OCI-M1 (cell line): ENCODE measurements around the gene PRRG2.

Experiments used
- DNase-seq: peaks from one replicate; lab custom pipeline; 2025; lab: John Stamatoyannopoulos, UW

The PRRG2 gene

GRCh38 chr19:49557641-49558325 lies 23.3 kb upstream of the PRRG2 start:
- DNase-seq = no peak

- DNase-seq = no peak
These were observed 22.5 kb upstream of the PRRG2 start for GRCh38 chr19:49558591-49558990.

- DNase-seq = no peak
These were observed 21.7 kb upstream of the PRRG2 start for GRCh38 chr19:49559443-49559842.

GRCh38 chr19:49559928-49560327 lies 21.2 kb upstream of the PRRG2 start:
- DNase-seq = no peak

DNA sequence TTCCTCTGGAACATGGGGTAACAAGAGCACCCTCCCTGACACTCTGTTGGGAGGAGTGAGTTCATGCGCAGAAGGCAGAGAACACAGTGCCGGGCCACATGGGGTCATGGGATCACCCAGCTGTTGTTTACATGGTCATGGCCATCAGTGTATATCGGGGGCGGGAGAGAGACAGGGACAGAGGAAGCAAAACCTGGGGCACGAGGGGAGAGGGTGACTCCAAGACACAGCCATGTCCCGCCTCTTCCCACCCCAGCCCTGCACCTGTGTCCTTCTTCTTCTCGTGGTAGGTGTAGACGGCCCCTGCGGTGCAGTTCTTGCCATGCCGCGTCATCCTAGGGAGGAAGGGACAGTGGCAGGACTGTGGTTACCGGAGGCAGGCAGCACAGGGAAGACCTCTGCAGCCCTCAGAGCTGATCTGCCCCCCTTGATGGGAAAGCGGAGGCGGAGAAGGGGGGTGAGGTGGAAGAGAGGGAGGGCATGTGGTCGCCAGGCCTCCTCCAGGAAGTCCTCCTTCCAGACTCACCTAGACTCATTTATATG lies 20.7 kb upstream of the PRRG2 start:
- no peak for DNase-seq

- no peak for DNase-seq
These were observed 16.5 kb upstream of the PRRG2 start for GRCh38 chr19:49564616-49565045.

DNA sequence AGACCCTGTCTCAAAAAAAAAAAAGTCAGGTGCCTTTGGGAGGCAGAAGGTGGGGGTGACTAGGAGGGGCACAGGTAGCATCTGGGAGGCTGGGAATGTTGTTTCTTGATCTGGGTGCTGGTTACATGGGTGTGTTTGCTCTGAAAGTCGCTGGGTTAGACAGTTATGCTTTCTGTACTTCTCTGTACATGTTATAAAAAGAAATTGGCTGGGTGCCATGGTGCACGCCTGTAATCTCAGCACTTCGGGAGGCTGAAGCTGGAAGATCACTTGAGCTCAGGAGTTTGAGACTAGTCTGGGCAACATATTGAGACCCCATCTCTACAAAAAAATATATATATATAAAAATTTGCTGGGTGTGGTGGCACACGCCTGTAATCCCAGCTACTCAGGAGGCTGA lies 15.9 kb upstream of the PRRG2 start:
- DNase-seq = no peak

- DNase-seq = no peak
These were observed 14.8 kb upstream of the PRRG2 start for GRCh38 chr19:49566302-49566701.

- DNase-seq = no peak
These were observed 13.2 kb upstream of the PRRG2 start for GRCh38 chr19:49567861-49568441.

DNA sequence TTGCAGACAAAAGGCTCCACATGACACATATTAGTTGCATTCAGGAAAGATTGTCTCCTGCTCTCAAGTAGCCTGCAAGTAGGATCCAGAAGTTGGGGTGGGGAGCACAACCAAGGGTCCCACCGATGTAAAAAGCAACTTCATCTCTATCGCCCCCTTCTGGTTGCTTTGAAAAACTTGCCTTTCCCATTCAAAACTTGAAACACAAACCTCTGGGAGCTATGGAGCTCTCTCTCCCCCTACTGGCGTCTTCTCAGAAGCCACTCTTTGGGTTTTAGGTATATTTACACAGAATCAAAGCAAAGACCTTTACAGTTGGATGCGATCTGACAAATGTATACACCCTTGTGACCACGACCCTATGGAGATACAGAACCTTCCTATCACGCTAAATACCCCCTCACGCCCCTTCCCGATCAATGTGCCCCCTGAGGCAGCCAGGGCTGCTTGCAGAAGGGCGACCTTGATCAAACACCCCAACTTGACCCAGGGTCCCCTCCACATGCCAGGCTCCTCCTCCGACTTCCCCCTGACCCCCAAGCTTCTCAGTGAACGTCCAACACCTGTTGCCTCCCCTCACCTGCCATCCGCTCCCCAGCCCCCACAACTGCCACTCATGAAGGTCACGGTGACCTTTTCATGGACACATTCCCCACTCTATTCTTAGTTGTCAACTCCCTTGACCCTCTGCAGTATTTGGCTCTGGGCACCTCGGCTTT lies 10.8 kb upstream of the PRRG2 start:
- peak; percentile 93 for DNase-seq

GRCh38 chr19:49570997-49571676 lies 10.0 kb upstream of the PRRG2 start:
- DNase-seq = peak; percentile 72

GRCh38 chr19:49573009-49573408 lies 8.1 kb upstream of the PRRG2 start:
- no peak for DNase-seq

DNA sequence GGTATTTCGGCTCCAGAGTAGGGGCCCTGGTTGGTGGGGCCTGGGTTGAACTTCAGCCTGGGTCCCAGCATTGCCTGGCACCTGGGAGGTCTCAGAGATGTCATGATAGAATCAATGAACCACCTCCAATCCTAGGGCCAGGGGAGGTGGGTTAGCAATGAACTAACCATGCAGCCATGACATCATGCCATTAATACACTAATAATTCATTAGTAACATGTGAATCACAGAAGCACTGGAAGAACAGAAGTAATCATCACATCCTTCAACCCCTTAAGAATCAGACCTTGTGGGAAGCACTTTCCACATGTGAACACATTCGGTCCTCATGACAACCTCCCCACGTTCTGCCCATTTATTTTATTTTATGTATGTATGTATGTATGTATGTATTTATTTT lies 7.7 kb upstream of the PRRG2 start:
- no peak for DNase-seq

DNA sequence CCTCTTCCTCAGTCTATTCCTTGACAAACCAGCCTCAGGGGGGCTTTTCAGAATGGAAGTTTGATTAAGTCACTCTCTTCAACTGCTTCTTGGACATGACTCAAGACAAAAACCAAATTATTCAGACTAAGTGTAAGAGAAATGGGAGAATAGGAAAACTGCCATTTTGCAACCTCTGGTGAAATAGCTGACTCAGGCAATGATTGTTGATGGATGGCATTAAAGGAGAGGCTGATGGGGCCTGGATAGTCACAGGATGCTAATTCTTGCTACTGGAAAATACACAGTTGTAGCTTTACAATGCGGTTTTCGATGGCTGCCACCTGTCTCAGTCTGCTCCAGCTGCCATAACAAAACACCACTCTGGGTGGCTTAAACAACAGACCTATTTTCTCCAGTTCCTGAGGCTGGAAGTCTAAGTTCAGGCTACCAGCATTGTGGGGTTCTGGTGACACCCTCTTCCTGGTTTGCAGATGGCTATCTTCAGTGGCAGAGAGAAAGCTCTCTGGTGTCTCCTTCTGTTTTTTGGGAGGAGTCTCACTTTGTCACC lies 6.8 kb upstream of the PRRG2 start:
- no peak for DNase-seq

DNA sequence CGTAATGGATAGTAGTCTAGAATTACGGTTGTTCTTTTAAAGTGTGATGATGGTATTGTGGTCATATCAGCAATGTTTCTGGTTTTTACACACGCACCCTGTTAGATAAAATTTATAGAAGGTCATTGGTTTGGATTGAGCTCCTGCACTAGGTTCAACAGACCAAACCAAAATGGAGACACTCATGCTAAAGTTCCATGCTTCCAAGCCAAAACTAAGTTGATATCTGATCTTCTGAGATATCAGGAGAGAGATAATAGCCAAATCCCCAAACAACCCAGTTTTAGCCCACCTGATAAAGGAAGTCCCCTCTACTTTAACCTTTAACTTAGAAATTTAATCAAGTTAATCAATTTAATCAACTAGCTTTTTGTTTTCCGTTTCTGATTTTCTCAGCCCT lies 1.9 kb upstream of the PRRG2 start:
- DNase-seq = no peak

DNA sequence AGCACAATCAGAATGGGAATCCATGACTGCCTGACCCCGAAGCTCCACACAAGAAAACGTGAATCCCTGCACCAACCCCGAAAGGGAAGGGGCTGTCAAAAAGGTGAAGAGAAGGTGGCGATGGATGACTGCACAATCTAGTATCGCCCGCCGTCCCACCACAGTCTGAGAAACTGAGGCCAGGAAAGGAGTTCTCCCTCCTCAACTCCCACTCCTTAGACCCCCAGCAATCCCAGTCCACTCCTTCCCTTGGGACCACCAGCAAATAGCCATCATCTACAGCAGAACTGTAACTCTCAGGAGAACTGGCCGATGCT lies 1.2 kb upstream of the PRRG2 start:
- DNase-seq = no peak

- DNase-seq = peak; percentile 98
These were observed 681 bp upstream of the PRRG2 start, which contains the start of gene NOSIP for GRCh38 chr19:49580264-49581006. Gene NOSIP, minus strand, starts transcription at chr19:49580556. Its CDS starts 19,865 bp downstream, at chr19:49560691.

DNA sequence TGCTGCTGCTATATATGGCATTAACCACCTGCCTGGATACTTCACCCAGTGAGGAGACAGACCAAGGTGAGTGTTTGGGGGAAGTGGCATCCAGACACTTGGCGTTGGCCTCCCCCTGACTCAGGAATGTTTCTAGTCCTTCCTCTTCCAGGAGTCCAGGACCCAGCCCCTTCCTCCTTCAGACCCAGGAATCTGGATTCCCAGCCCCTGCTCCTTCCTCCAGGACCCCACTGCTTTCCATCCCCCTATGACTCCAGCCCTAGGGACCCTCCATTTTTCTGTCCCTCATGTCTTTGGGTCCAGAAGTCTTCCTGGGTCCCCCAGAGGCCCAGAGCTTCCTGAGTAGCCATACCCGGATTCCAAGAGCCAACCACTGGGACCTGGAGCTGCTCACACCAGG lies 2.1 kb downstream of the PRRG2 start:
- DNase-seq = no peak

DNA sequence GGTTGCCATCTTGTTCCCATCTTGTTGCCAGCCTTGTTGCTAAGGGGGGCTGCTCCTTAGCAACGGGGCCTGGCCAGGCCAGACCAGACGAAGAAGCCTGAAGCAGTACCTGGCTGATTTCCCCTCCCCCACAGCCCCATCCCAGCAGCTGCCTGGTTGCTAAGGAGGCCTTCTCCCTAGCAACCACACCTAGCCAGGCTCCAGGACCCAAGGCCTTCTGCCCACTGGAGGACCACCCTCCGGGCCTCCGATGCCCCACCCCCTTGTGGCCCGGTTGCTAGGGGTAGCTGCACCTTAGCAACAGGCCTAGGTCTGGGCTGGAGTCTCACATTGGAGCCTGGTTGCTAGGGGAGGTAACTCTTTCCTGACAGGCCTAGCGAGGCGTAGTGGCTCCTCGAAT lies 3.9 kb downstream of the PRRG2 start:
- no peak for DNase-seq

- DNase-seq = no peak
These were observed 6.1 kb downstream of the PRRG2 start for GRCh38 chr19:49587227-49587626.

GRCh38 chr19:49588365-49589122 lies 7.4 kb downstream of the PRRG2 start:
- DNase-seq = no peak
